Neural cell (in vitro differentiated cells): ENCODE results near the gene SKI.

ENCODE experiments used
- CTCF ChIP-seq: fragments of 450-650 bp; IDR thresholded peaks from 2 replicates; pipeline ENCODE4 v1.5.1; 2014; ENCODE audit warnings: antibody characterized with exemption, mild to moderate bottlenecking, moderate library complexity; ENCODE audit not compliant: poor library complexity, severe bottlenecking
- EP300 ChIP-seq: fragments of 450-650 bp; conservative IDR thresholded peaks from 2 replicates; pipeline ENCODE4 v1.6.1; 2014; ENCODE audit warnings: antibody characterized with exemption, mild to moderate bottlenecking, moderate library complexity; ENCODE audit not compliant: poor library complexity, severe bottlenecking
- EZH2 ChIP-seq: fragments of 200-600, 300-800 bp; shearing (Covaris generic), sonication (generic); IDR thresholded peaks from 2 replicates; pipeline ENCODE4 v1.6.1; 2014; ENCODE audit warnings: antibody characterized with exemption, low read length, borderline replicate concordance, mild to moderate bottlenecking; ENCODE audit not compliant: insufficient read depth, poor library complexity, severe bottlenecking
- MXI1 ChIP-seq: fragments of 450-650 bp; conservative IDR thresholded peaks from 2 replicates; pipeline ENCODE4 v1.6.1; 2014; ENCODE audit warnings: antibody characterized with exemption, mild to moderate bottlenecking; ENCODE audit not compliant: poor library complexity, severe bottlenecking
- POLR2AphosphoS5 ChIP-seq: IDR thresholded peaks from 2 replicates; pipeline ENCODE4 v1.6.1; 2012
- RAD21 ChIP-seq: fragments of 450-650 bp; conservative IDR thresholded peaks from 2 replicates; pipeline ENCODE4 v1.6.1; 2014; ENCODE audit warnings: antibody characterized with exemption, mild to moderate bottlenecking, moderate library complexity
- REST ChIP-seq: IDR thresholded peaks from 2 replicates; pipeline ENCODE4 v1.6.1; 2012; ENCODE audit warnings: borderline replicate concordance
- SMC3 ChIP-seq: fragments of 450-650 bp; conservative IDR thresholded peaks from 2 replicates; pipeline ENCODE4 v1.6.1; 2014; ENCODE audit warnings: antibody characterized with exemption, mild to moderate bottlenecking, moderate library complexity; ENCODE audit not compliant: poor library complexity
- TAF1 ChIP-seq: IDR thresholded peaks from 2 replicates; pipeline ENCODE4 v1.6.1; 2012; ENCODE audit warnings: low read depth

- no peak for TF ChIP-seq CTCF
- no peak for TF ChIP-seq EP300
- TF ChIP-seq EZH2, result no peak
- no peak for TF ChIP-seq POLR2AphosphoS5
- TF ChIP-seq RAD21, result no peak
- no peak for TF ChIP-seq TAF1
- no peak for TF ChIP-seq MXI1
- TF ChIP-seq SMC3, result no peak
- no peak for TF ChIP-seq REST
Observed at GRCh38 chr1:2340918-2341254, 112.8 kb downstream of the SKI start.
